ENCODE measurements around the gene IL37.

GRCh38 chr2:112957511-112957910 is 46.5 kb downstream of the IL37 start:
- no peak for TF ChIP-seq CTCF (IDR thresholded peaks at IDR 0.05)
- no peak for TF ChIP-seq EP300 (IDR thresholded peaks at IDR 0.05)
- TF ChIP-seq POLR2A (IDR thresholded peaks at IDR 0.05) = no peak
